GM23338 (cell line): ENCODE results near the gene DRAXIN. TPM values are rescaled to one million over a fixed set of nuclear protein-coding genes. Genes with fewer than 3 reads are reported as not detected.

ENCODE experiments used
- ATAC-seq: fragments of 200-7000 bp; cut with Tn5 transposase; 3 replicates; pipeline ENCODE4 v1.9.1; 2020
- DNase-seq: peaks from one replicate; pipeline ENCODE4 v3.0.0-alpha.2; 2015; ENCODE audit warnings: low spot score
- H2AFZ ChIP-seq: fragments of 200-600 bp; sonication (generic); 2 replicates; pipeline ENCODE4 v1.8.0; 2016; ENCODE audit warnings: antibody characterized with exemption, mild to moderate bottlenecking, moderate library complexity
- H3F3A ChIP-seq: fragments of 200-600 bp; sonication (generic); replicated peaks from 2 replicates; pipeline ENCODE4 v1.8.0; 2017; ENCODE audit warnings: antibody characterized with exemption, mixed run types, low read depth
- H3K27ac ChIP-seq: fragments of 200-600 bp; sonication (generic); 2 replicates; pipeline ENCODE4 v1.6.1; 2016; ENCODE audit warnings: low read depth
- H3K27me3 ChIP-seq: fragments of 200-600 bp; sonication (generic); 2 replicates; pipeline ENCODE4 v1.8.0; 2016; ENCODE audit warnings: mild to moderate bottlenecking, mixed run types, moderate library complexity; ENCODE audit not compliant: insufficient read depth
- H3K36me3 ChIP-seq: fragments of 200-600 bp; sonication (generic); 2 replicates; pipeline ENCODE4 v1.8.0; 2016; ENCODE audit warnings: mild to moderate bottlenecking; ENCODE audit not compliant: insufficient read depth
- H3K4me1 ChIP-seq: fragments of 200-600 bp; sonication (generic); 2 replicates; pipeline ENCODE4 v1.8.0; 2016; ENCODE audit warnings: mild to moderate bottlenecking, moderate library complexity; ENCODE audit not compliant: insufficient read depth
- H3K4me2 ChIP-seq: fragments of 200-600 bp; sonication (generic); 2 replicates; pipeline ENCODE4 v1.7.1; 2017; ENCODE audit warnings: mixed run types
- H3K4me3 ChIP-seq: fragments of 200-600 bp; sonication (generic); 2 replicates; pipeline ENCODE4 v1.6.1; 2016; ENCODE audit warnings: mixed run types
- H3K79me2 ChIP-seq: fragments of 200-600 bp; sonication (generic); replicated peaks from 2 replicates; pipeline ENCODE4 v1.8.0; 2017; ENCODE audit warnings: mild to moderate bottlenecking; ENCODE audit not compliant: insufficient read depth
- H3K9me2 ChIP-seq: fragments of 200-600 bp; sonication (generic); 2 replicates; pipeline ENCODE4 v1.8.0; 2017; ENCODE audit not compliant: insufficient read depth
- H4K20me1 ChIP-seq: fragments of 200-600 bp; sonication (generic); replicated peaks from 2 replicates; pipeline ENCODE4 v1.8.0; 2017; ENCODE audit warnings: mild to moderate bottlenecking; ENCODE audit not compliant: insufficient read depth
- H3K27ac Mint-ChIP-seq: 2 replicates; pipeline ENCODE4 v1.8.0; 2020; ENCODE audit warnings: inconsistent platforms, mild to moderate bottlenecking, moderate library complexity, mixed read lengths
- H3K27me3 Mint-ChIP-seq: 3 replicates; pipeline ENCODE4 v1.8.0; 2022; ENCODE audit warnings: low read depth, mild to moderate bottlenecking, moderate library complexity, mixed read lengths, inconsistent platforms; ENCODE audit not compliant: insufficient read depth, poor library complexity
- H3K36me3 Mint-ChIP-seq: 3 replicates; pipeline ENCODE4 v1.8.0; 2021; ENCODE audit warnings: low read depth, mild to moderate bottlenecking, inconsistent platforms, moderate library complexity, mixed read lengths
- H3K4me1 Mint-ChIP-seq: 3 replicates; pipeline ENCODE4 v1.8.0; 2020; ENCODE audit warnings: mild to moderate bottlenecking, inconsistent platforms, mixed read lengths
- H3K4me3 Mint-ChIP-seq: 3 replicates; pipeline ENCODE4 v1.8.0; 2021; ENCODE audit warnings: moderate library complexity, mild to moderate bottlenecking, inconsistent platforms, mixed read lengths
- H3K9me3 Mint-ChIP-seq: 3 replicates; pipeline ENCODE4 v1.8.0; 2020; ENCODE audit warnings: moderate library complexity, mild to moderate bottlenecking, inconsistent platforms, mixed read lengths
- CREB1 ChIP-seq: fragments of 250-450 bp; sonication (Bioruptor Pico); IDR thresholded peaks from 2 replicates; pipeline ENCODE4 v1.5.0; 2020; ENCODE audit warnings: low read depth, mild to moderate bottlenecking, moderate library complexity
- CTCF ChIP-seq, 2 experiments: fragments of 200-600 bp in 1 of 2; sonication (generic) in 1 of 2; conservative IDR thresholded peaks; 2 replicates each; pipeline versions ENCODE4 v1.5.1 to v1.6.1; 2016 to 2017; ENCODE audit warnings: antibody characterized with exemption in 2 of 2, low read depth in 2 of 2, mild to moderate bottlenecking in 2 of 2, moderate library complexity in 1 of 2
- ETS1 ChIP-seq: IDR thresholded peaks from 2 replicates; pipeline ENCODE4 v1.6.1; 2016; ENCODE audit warnings: antibody characterized with exemption
- EZH2 ChIP-seq: fragments of 200-600 bp; sonication (generic); IDR thresholded peaks from one replicate; pipeline ENCODE4 v1.8.0; 2017; ENCODE audit warnings: antibody characterized with exemption, mild to moderate bottlenecking, low read depth; ENCODE audit not compliant: unreplicated experiment
- EZH2phosphoT487 ChIP-seq: fragments of 200-600 bp; sonication (generic); IDR thresholded peaks from one replicate; pipeline ENCODE4 v1.8.1; 2018; ENCODE audit warnings: antibody characterized with exemption; ENCODE audit not compliant: unreplicated experiment
- JUNB ChIP-seq: IDR thresholded peaks from one replicate; pipeline ENCODE4 v1.6.1; 2016; ENCODE audit warnings: antibody characterized with exemption; ENCODE audit not compliant: unreplicated experiment
- NANOG ChIP-seq: IDR thresholded peaks from 2 replicates; pipeline ENCODE4 v1.6.1; 2016; ENCODE audit warnings: antibody characterized with exemption, borderline replicate concordance
- POLR2AphosphoS5 ChIP-seq: IDR thresholded peaks from 2 replicates; pipeline ENCODE4 v1.6.1; 2016; ENCODE audit warnings: antibody characterized with exemption, low read depth
- REST ChIP-seq: IDR thresholded peaks from one replicate; pipeline ENCODE4 v1.6.1; 2018; ENCODE audit warnings: antibody characterized with exemption; ENCODE audit not compliant: unreplicated experiment
- STAT1 ChIP-seq: IDR thresholded peaks from one replicate; pipeline ENCODE4 v1.6.1; 2016; ENCODE audit warnings: antibody characterized with exemption; ENCODE audit not compliant: unreplicated experiment
- ZNF114 ChIP-seq: fragments of 250-450 bp; sonication (Bioruptor Pico); IDR thresholded peaks from 2 replicates; pipeline ENCODE4 v1.5.0; 2020; ENCODE audit warnings: mild to moderate bottlenecking, moderate library complexity
- ZNF331 ChIP-seq: fragments of 250-450 bp; sonication (Bioruptor Pico); IDR thresholded peaks from 2 replicates; pipeline ENCODE4 v1.5.0; 2020; ENCODE audit warnings: low read depth, mild to moderate bottlenecking, moderate library complexity
- ZNF462 ChIP-seq: fragments of 250-450 bp; sonication (Bioruptor Pico); IDR thresholded peaks from 2 replicates; pipeline ENCODE4 v1.5.0; 2020; ENCODE audit warnings: mild to moderate bottlenecking, moderate library complexity
- polyA plus RNA-seq: library from polyadenylated mRNA; unstranded; fragments of >200 nt; fragmentation: Nextera tagmentation; extraction: Ambion mirVana; gene quantifications from 2 replicates; pipeline ENCODE4 v1.2.1, GENCODE V29; 2016
- total RNA-seq: library from RNA; depleted of rRNA; stranded (reverse); fragments of >200 nt; shearing (Covaris generic); gene quantifications from 2 replicates; pipeline ENCODE4 v1.2.3, GENCODE V29; 2014

The DRAXIN gene
- total and polyA plus RNA-seq, 2 experiments from 2014 or later = 7.6 to 23.0 TPM

GRCh38 chr1:11757047-11757446, 65.5 kb downstream of the DRAXIN start:
- peaks cover 33% of the 10 kb centered on the region for H3K27me3 Mint-ChIP-seq

More at GRCh38 chr1:11757047-11757446, 65.5 kb downstream of the DRAXIN start:
- H3K36me3 ChIP-seq = no peaks in the 10 kb centered on the region
- Mint-ChIP-seq H3K4me3 (no peak overlapping the region), H3K9me3 (peaks cover 22% of the 10 kb centered on the region), H3K27ac (no peak overlapping the region), H3K4me1 (peaks cover 15% of the 10 kb centered on the region), H3K36me3 (no peaks in the 10 kb centered on the region; the same call in 2 of the 3 replicates)
- H3K27me3 ChIP-seq = peaks cover 25% of the 10 kb centered on the region
- no peak overlapping the region for H2AFZ ChIP-seq
- no peak for ATAC-seq
- H3K9me2 ChIP-seq = no peaks in the 10 kb centered on the region
- TF ChIP-seq CREB1 (CRISPR knock-in tag) = no peak
- no peak for TF ChIP-seq EZH2
- TF ChIP-seq NANOG = no peak
- TF ChIP-seq ZNF462 (CRISPR knock-in tag) = no peak
- TF ChIP-seq REST = no peak
- no peak for TF ChIP-seq EZH2phosphoT487
- no peak for TF ChIP-seq ZNF114 (CRISPR knock-in tag)
- no peak for TF ChIP-seq ETS1
- no peak for TF ChIP-seq STAT1
- TF ChIP-seq POLR2AphosphoS5 = no peak
- TF ChIP-seq ZNF331 = no peak
- TF ChIP-seq CTCF (conservative IDR thresholded peaks at IDR 0.05; ENCODE audit: low read depth in 2 of 2) = no peak
- TF ChIP-seq JUNB = no peak
- 0 out of 2 replicates have a peak, but pooled peaks cover 2% of the 10 kb centered on the region for H3F3A ChIP-seq
- no peak overlapping the region for H3K27ac ChIP-seq
- no peak overlapping the region for H3K4me3 ChIP-seq
- H3K4me1 ChIP-seq = no peaks in the 10 kb centered on the region; the same call in 1 of the 2 replicates
- DNase-seq = no peak
- H3K4me2 ChIP-seq = no peak overlapping the region
- no peaks in the 10 kb centered on the region for H4K20me1 ChIP-seq
- H3K79me2 ChIP-seq = no peaks in the 10 kb centered on the region
